Sigmoid colon (tissue), 7 donors: ENCODE data around the gene KAZN. TPM values are rescaled to one million over a fixed set of nuclear protein-coding genes. Genes with fewer than 3 reads are reported as not detected.

ENCODE experiments used
- DNase-seq: peaks from one replicate; pipeline ENCODE4 v3.0.0-alpha.2; 2019
- H3K27ac ChIP-seq, 4 donors: fragments of 200-600 bp; sonication (generic); one replicate each; pipeline ENCODE4 v1.5.1; 2016 to 2019; ENCODE audit warnings: mild to moderate bottlenecking in 1 of 4
- H3K27me3 ChIP-seq, 3 donors: fragments of 200-600 bp; sonication (generic); one replicate each; pipeline ENCODE4 v1.5.1; 2019; ENCODE audit warnings: mild to moderate bottlenecking in 1 of 3
- H3K36me3 ChIP-seq, 4 donors: fragments of 200-600 bp; sonication (generic); one replicate each; pipeline ENCODE4 v1.5.1; 2016 to 2019
- H3K4me1 ChIP-seq, 4 donors: fragments of 200-600 bp; sonication (generic); one replicate each; pipeline ENCODE4 v1.5.1; 2017 to 2019
- H3K4me3 ChIP-seq, 4 donors: fragments of 200-600 bp; sonication (generic); one replicate each; pipeline ENCODE4 v1.5.1; 2017 to 2019; ENCODE audit warnings: mild to moderate bottlenecking in 2 of 4, moderate library complexity in 1 of 4
- H3K9me3 ChIP-seq, 4 donors: fragments of 200-600 bp in 3 of 4; sonication (generic) in 3 of 4; one replicate each; pipeline versions ENCODE4 v1.5.1 to v1.6.1; 2013 to 2019
- CTCF ChIP-seq, 4 experiments: fragments of 450-650 bp in 3 of 4; fragments of 200-600 bp in 1 of 4; IDR thresholded peaks; one replicate each; pipeline ENCODE4 v1.5.1; 2016 to 2019; ENCODE audit warnings: antibody characterized with exemption in 4 of 4, mild to moderate bottlenecking in 3 of 4, moderate library complexity in 2 of 4
- EP300 ChIP-seq, 4 donors: sonication (generic); formaldehyde crosslinking; IDR thresholded peaks; one replicate each; pipeline ENCODE4 v1.6.1; 2017; ENCODE audit warnings: antibody characterized with exemption in 4 of 4
- POLR2A ChIP-seq, 2 donors: fragments of 450-650 bp; IDR thresholded peaks; one replicate each; pipeline ENCODE4 v1.6.1; 2016; ENCODE audit warnings: antibody characterized with exemption in 2 of 2, mild to moderate bottlenecking in 2 of 2, moderate library complexity in 2 of 2
- POLR2AphosphoS5 ChIP-seq, 4 donors: sonication (generic); formaldehyde crosslinking; IDR thresholded peaks; one replicate each; pipeline ENCODE4 v1.6.1; 2017; ENCODE audit warnings: antibody characterized with exemption in 4 of 4
- WGBS, 2 donors: extraction: QIAGEN DNeasy Blood & Tissue Kit; methylation state at CpG; one replicate each; pipeline ENCODE4 v1.1.7; 2013; 5-methylcytosine and 5-hydroxymethylcytosine counted together
- intact Hi-C: fragments of 100-400 bp; cut with DNase I; formaldehyde crosslinking; loops from one replicate; pipeline ENCODE4 v1.15.1; 2023
- polyA plus RNA-seq, 3 donors: library from polyadenylated mRNA; stranded (reverse); fragments of 200-250 nt; gene quantifications; one replicate each; pipeline ENCODE4 v1.2.3, GENCODE V29; 2013
- total RNA-seq, 4 donors: library from RNA; depleted of rRNA; stranded (reverse); fragments of >200 nt; gene quantifications; one replicate each; pipeline ENCODE4 v1.1.0, GENCODE V29; 2016
- donor health status: healthy with polysubstance abuse.
- donor health status: Bipolar disorder and iron deficiency.
- donor health status: healthy.

Gene KAZN
- total and polyA plus RNA-seq, 7 donors: 2.5 to 11.4 (median 5.6) TPM

GRCh38 chr1:14748151-14748550, 149.7 kb downstream of the KAZN start:
- Histone ChIP-seq H3K36me3 (no peaks in the 10 kb centered on the region), H3K9me3 (no peaks in the 10 kb centered on the region), H3K4me3 (no peak overlapping the region), H3K27ac (no peak overlapping the region), H3K4me1 (no peaks in the 10 kb centered on the region), H3K27me3 (peaks cover 0 to 2% (median 0%) of the 10 kb centered on the region in 3 donors)
- TF ChIP-seq EP300 (IDR thresholded peaks at IDR 0.05): no peak
- TF ChIP-seq POLR2A (IDR thresholded peaks at IDR 0.05): no peak
- no peak for TF ChIP-seq POLR2AphosphoS5 (IDR thresholded peaks at IDR 0.05)
- TF ChIP-seq CTCF (IDR thresholded peaks at IDR 0.05): no peak
- WGBS, 2 donors: 96% methylated on average over 5 of the region's 5 CpGs
- no peak for DNase-seq
- intact Hi-C loops: no loop called here

DNA sequence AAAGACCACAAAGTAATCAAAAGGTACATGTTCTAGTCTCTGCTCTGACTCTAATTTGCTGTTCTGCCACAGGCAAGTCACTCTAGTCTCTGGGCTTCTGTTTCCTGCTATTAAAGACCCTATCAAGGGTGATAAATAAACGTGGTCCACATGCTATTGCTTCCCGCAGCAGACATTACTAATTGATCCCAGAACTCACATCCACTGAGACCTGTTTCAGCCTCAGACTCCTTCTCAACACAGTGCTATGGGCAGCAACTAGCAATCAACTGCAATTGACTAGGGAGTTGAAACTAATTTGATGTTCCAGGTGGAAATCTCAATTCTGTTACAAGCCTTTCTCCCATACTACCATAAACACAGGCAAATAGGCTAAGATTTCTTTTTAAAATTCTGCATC, 150.5 kb downstream of the KAZN start:
- Histone ChIP-seq H3K27ac (no peak overlapping the region), H3K27me3 (peaks cover 0 to 2% (median 0%) of the 10 kb centered on the region in 3 donors), H3K36me3 (no peaks in the 10 kb centered on the region), H3K4me3 (no peak overlapping the region), H3K4me1 (no peaks in the 10 kb centered on the region), H3K9me3 (no peaks in the 10 kb centered on the region)
- TF ChIP-seq POLR2AphosphoS5 (IDR thresholded peaks at IDR 0.05) (no peak), EP300 (IDR thresholded peaks at IDR 0.05) (no peak), POLR2A (IDR thresholded peaks at IDR 0.05) (no peak), CTCF (IDR thresholded peaks at IDR 0.05) (no peak)
- intact Hi-C loops: no loop called here
- no peak for DNase-seq
- WGBS, 2 donors: 69% methylated on average over 2 of the region's 2 CpGs

DNA sequence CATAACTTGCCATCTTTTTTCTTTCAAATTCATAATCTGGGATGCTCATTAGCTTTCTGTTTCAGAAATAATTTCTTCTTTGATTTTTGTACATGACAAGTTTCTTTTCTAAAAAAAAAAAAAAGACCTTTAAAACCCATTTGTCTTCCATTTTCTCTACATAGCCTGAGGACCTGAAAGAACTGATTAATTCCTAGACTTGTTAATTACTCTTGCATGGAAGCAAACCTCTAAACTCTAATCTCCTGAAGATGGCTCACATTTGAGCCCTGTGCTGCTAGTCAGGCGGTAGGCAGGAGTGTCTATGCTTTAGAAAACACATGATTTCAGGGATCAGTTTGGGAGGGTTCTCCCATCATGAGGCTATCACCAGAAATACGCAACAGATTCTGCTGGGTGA, 152.0 kb downstream of the KAZN start:
- TF ChIP-seq POLR2A (IDR thresholded peaks at IDR 0.05): no peak
- no peak for TF ChIP-seq POLR2AphosphoS5 (IDR thresholded peaks at IDR 0.05)
- no peak for TF ChIP-seq CTCF (IDR thresholded peaks at IDR 0.05)
- no peak for TF ChIP-seq EP300 (IDR thresholded peaks at IDR 0.05)
- no peak for DNase-seq
- Histone ChIP-seq H3K27me3 (peaks cover 0 to 2% (median 0%) of the 10 kb centered on the region in 3 donors), H3K36me3 (no peaks in the 10 kb centered on the region), H3K27ac (no peak overlapping the region), H3K4me1 (peaks cover 0 to under 1% (median 0%) of the 10 kb centered on the region in 4 donors), H3K4me3 (no peak overlapping the region), H3K9me3 (no peaks in the 10 kb centered on the region)
- intact Hi-C loops: no loop called here
- WGBS, 2 donors: 90 to 92% methylated on average over 2 of the region's 2 CpGs

DNA sequence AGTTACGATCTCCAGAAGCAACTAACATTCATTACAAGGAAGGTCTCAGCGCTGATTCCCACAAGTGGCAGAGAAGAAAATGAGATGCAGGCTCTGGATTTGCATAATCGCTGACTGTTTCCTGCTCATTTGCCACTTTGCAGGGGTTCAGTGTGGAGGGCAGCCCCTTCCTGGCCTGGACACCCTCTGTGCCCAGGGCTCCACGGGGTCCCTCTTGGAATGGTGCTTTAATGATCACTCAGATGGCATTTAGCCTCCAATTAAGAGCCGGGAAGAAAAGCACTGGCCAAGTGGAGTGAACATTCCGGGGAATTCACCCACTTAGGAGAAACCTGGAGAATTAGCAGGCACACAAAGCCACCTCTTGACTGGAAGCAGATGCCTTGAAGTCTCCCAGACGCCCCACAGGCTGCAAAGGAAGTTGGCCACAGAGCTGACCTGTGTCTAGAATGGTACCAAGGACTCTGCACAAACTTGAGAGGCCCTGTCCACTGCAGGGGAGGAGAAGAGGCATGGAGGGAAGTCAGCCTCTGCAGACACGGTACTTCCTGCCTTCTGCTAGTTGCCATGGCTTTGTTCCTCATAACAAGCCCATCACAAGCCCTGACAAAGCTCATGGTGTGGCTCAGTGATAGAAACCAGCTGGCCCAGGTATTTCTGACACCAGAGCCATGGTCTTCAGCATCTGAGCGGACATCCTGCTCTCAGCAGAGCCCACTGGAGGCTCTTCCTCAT, 157.2 kb downstream of the KAZN start:
- no peaks in the 10 kb centered on the region for H3K36me3 ChIP-seq
- intact Hi-C loops: no loop called here
- H3K4me3 ChIP-seq: no peak overlapping the region
- no peak for DNase-seq
- TF ChIP-seq EP300 (IDR thresholded peaks at IDR 0.05) (no peak), POLR2A (IDR thresholded peaks at IDR 0.05) (no peak), CTCF (IDR thresholded peaks at IDR 0.05) (no peak), POLR2AphosphoS5 (IDR thresholded peaks at IDR 0.05) (no peak)
- H3K27me3 ChIP-seq: peaks cover 0 to 8% (median 0%) of the 10 kb centered on the region in 3 donors
- peaks cover 0 to 11% (median 0%) of the 10 kb centered on the region in 4 donors for H3K4me1 ChIP-seq
- H3K9me3 ChIP-seq: no peaks in the 10 kb centered on the region
- no peak overlapping the region for H3K27ac ChIP-seq
- 62 to 82% methylated on average over 9 of the region's 9 CpGs for WGBS, 2 donors
